Thyroid gland (tissue), 4 donors: Measurements from ENCODE around the gene CYSTM1.

ENCODE experiments used
- CTCF ChIP-seq, 6 experiments: fragments of 200-600 bp in 3 of 6; fragments of 450-650 bp in 3 of 6; sonication (generic) in 3 of 6; IDR thresholded peaks; one replicate each; pipeline ENCODE4 v1.5.1; 2016 to 2019; ENCODE audit warnings: antibody characterized with exemption in 6 of 6, mild to moderate bottlenecking in 2 of 6, inconsistent platforms in 1 of 6, moderate library complexity in 1 of 6
- POLR2A ChIP-seq, 2 donors: fragments of 450-650 bp; IDR thresholded peaks; one replicate each; pipeline ENCODE4 v1.6.1; 2017; ENCODE audit warnings: antibody characterized with exemption in 2 of 2, mild to moderate bottlenecking in 2 of 2, moderate library complexity in 1 of 2

- TF ChIP-seq POLR2A (IDR thresholded peaks at IDR 0.05), result no peak
- TF ChIP-seq CTCF (IDR thresholded peaks at IDR 0.05), result no peak
Measured at GRCh38 chr5:140142246-140142645, 32.7 kb upstream of the CYSTM1 start.
